ENCODE measurements around the gene HNF1B. TPM values are rescaled to one million over a fixed set of nuclear protein-coding genes. Genes with fewer than 3 reads are reported as not detected.

Gene HNF1B
- total RNA-seq, 1 experiment from 2014 or later: 2.0 TPM

- H3K9ac ChIP-seq (ENCODE audit: low read length): peak overlapping the region; percentile 71
- CTCF ChIA-PET: no interaction called here
- no peaks in the 10 kb centered on the region for H4K20me1 ChIP-seq (ENCODE audit: low read length)
- peak overlapping the region; percentile 76 for H3K4me3 ChIP-seq (ENCODE audit: low read length)
- H3K36me3 ChIP-seq (ENCODE audit: low read depth, low read length): no peaks in the 10 kb centered on the region
- intact Hi-C loops (cut with micrococcal nuclease): no loop called here
- H3K9me3 ChIP-seq (ENCODE audit: low read length): no peaks in the 10 kb centered on the region
- BruUV-seq (replicated peaks): no TSS peak
- H3K79me2 ChIP-seq (ENCODE audit: low read length): peaks cover 50% of the 10 kb centered on the region
- POLR2A ChIA-PET (ENCODE audit: unreplicated experiment): no interaction called here
- peak; percentile 94 for TF ChIP-seq EZH2 (IDR thresholded peaks at IDR 0.05; ENCODE audit: low read length, unreplicated experiment)
- TF ChIP-seq EZH2phosphoT487 (IDR thresholded peaks at IDR 0.05; ENCODE audit: borderline replicate concordance, low read length): no peak; the same call in none of the 2 replicates
- TF ChIP-seq CTCF (conservative IDR thresholded peaks at IDR 0.05; ENCODE audit: low read depth, low read length): no peak
- peak; percentile 42 for DNase-seq
- H2AFZ ChIP-seq (ENCODE audit: low read length): peak overlapping the region; percentile 76
- peak overlapping the region; percentile 39 for H3K27ac ChIP-seq (ENCODE audit: low read length)
- H3K9me2 ChIP-seq (replicated peaks; ENCODE audit: low read length): no peaks in the 10 kb centered on the region
- H3F3A ChIP-seq (ENCODE audit: low read length, unreplicated experiment): no peaks in the 10 kb centered on the region
- peaks cover 56% of the 10 kb centered on the region for H3K27me3 ChIP-seq (ENCODE audit: low read length)
- peak; percentile 19 for ATAC-seq
- peak overlapping the region; percentile 86 for H3K4me2 ChIP-seq (ENCODE audit: low read length)
- no peaks in the 10 kb centered on the region for H3K4me1 ChIP-seq (ENCODE audit: insufficient read depth, low read length)
These were observed 1.9 kb downstream of the HNF1B start for GRCh38 chr17:37742762-37743611.

DNA sequence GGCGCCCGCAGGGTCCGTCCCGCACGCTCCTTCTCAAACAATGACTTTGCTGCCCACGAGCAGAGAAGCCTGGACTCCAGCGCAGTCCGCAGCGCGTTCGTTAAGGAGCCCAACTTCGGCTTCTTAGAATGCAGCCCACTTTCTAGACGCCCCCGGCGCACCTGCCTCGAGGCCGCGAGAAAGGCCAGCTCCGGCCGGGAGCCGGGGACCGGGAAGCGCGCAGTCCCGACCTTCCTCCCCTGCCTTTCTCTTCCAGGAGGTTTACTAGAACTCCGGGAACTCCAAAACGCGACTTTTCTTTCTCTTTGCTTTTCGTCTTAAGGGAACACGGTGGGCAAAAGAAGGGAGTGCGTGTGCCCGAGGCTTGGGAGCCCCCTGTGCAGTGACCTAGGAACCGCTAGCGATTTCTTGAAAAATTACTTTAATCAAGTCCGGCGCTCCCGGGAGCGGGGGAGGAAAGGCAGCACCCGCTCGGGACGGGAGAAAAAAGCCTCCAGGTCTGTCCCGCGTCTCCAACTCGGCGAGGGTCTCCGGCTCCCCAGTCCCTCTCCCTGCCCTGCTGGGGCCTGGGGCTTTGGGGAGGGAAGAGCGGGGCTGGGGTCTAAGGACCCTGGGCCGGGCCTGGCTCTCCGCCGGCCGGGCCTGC lies 2.6 kb downstream of the HNF1B start:
- H3K79me2 ChIP-seq (ENCODE audit: low read length): peaks cover 50% of the 10 kb centered on the region
- no TSS peak for BruUV-seq (replicated peaks)
- intact Hi-C loops (cut with micrococcal nuclease): no loop called here
- H3K9me3 ChIP-seq (ENCODE audit: low read length): no peaks in the 10 kb centered on the region
- ATAC-seq (no peak), DNase-seq (peak; percentile 16)
- no peaks in the 10 kb centered on the region for H4K20me1 ChIP-seq (ENCODE audit: low read length)
- H3K27me3 ChIP-seq (ENCODE audit: low read length): peaks cover 56% of the 10 kb centered on the region
- H2AFZ ChIP-seq (ENCODE audit: low read length): peak overlapping the region; percentile 76
- no peaks in the 10 kb centered on the region for H3K9me2 ChIP-seq (replicated peaks; ENCODE audit: low read length)
- H3K4me2 ChIP-seq (ENCODE audit: low read length): peak overlapping the region; percentile 86
- ChIA-PET POLR2A (ENCODE audit: unreplicated experiment) (no interaction called here), CTCF (no interaction called here)
- no peaks in the 10 kb centered on the region for H3K4me1 ChIP-seq (ENCODE audit: insufficient read depth, low read length)
- peak overlapping the region; percentile 71 for H3K9ac ChIP-seq (ENCODE audit: low read length)
- H3K36me3 ChIP-seq (ENCODE audit: low read depth, low read length): no peaks in the 10 kb centered on the region
- peak overlapping the region; percentile 76 for H3K4me3 ChIP-seq (ENCODE audit: low read length)
- no peak for TF ChIP-seq CTCF (conservative IDR thresholded peaks at IDR 0.05; ENCODE audit: low read depth, low read length)
- TF ChIP-seq EZH2phosphoT487 (IDR thresholded peaks at IDR 0.05; ENCODE audit: borderline replicate concordance, low read length): peak; percentile 52; the same call in 1 of the 2 replicates
- TF ChIP-seq EZH2 (IDR thresholded peaks at IDR 0.05; ENCODE audit: low read length, unreplicated experiment): peak; percentile 79
- H3K27ac ChIP-seq (ENCODE audit: low read length): peak overlapping the region; percentile 46
- H3F3A ChIP-seq (ENCODE audit: low read length, unreplicated experiment): no peaks in the 10 kb centered on the region

Data from PC-3 (cell line).